AG09319 (cell line): ENCODE measurements around the gene GPAT2.
"Not testable (repeated sequence)": the region's sequence is repeated elsewhere in the genome, so short reads cannot be mapped to it uniquely, and the experiment has no call there.

Experiments
- DNase-seq: peaks from one replicate; pipeline ENCODE4 v3.0.0-alpha.2; 2010; ENCODE audit warnings: low read depth; ENCODE audit errors: extremely low read depth
- TF ChIP-seq, protein P1 (sequence below): IDR thresholded peaks from 2 replicates; pipeline ENCODE4 v1.5.1; 2011; ENCODE audit warnings: low read depth, mild to moderate bottlenecking, inconsistent platforms, low read length, moderate library complexity

Gene GPAT2

DNA sequence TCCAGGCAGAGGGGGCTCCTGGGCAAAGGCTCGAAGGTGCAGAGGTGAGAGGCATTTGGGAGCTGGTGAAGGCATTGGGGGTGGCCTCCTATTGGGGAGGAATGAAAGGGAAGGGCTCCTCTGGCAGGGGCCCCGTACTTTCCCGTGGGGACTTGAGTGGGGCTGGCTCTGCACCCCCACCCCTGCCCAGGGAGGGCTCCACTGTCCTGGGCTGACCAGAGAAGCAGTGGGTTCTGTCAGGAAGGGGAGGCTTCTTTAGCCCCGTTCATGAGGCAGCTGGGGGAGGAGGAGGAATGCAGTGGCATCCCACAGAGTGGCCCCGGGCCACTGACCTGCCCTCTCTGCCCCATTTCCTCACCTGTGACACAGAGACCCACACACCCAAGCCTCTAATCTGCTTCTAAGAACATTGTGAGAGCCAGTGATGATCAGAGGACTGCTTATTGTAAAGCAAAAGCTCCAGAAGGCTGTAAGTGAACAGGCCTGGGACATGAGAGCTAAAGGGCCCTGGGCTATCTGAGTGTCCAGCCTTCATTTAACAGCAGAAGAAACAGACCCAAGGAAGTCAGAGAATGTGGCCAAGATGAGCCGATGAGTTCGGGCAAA is 38.6 kb upstream of the GPAT2 start:
- no peak for DNase-seq
- TF ChIP-seq, protein P1, sequence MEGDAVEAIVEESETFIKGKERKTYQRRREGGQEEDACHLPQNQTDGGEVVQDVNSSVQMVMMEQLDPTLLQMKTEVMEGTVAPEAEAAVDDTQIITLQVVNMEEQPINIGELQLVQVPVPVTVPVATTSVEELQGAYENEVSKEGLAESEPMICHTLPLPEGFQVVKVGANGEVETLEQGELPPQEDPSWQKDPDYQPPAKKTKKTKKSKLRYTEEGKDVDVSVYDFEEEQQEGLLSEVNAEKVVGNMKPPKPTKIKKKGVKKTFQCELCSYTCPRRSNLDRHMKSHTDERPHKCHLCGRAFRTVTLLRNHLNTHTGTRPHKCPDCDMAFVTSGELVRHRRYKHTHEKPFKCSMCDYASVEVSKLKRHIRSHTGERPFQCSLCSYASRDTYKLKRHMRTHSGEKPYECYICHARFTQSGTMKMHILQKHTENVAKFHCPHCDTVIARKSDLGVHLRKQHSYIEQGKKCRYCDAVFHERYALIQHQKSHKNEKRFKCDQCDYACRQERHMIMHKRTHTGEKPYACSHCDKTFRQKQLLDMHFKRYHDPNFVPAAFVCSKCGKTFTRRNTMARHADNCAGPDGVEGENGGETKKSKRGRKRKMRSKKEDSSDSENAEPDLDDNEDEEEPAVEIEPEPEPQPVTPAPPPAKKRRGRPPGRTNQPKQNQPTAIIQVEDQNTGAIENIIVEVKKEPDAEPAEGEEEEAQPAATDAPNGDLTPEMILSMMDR = no peak

DNA sequence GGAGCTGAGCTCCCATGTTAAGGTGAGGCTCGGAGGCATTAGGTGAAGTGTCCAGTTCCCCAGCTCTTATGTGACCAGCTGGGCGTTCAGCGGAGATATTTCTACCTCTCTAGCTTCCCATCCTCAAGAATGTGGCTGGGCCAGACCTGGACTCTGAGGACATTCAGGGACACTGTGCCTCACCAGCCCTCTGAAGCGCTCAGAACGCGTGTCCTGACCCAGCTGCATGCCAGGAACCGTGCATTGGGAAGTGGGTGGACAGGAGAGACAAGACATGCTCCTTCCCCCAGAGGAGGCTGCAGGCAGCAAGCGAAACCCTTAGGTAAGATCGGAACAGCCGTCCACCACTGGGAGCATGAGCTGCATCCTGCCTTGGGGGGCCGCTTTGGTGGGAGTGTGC is 38.0 kb upstream of the GPAT2 start:
- TF ChIP-seq, protein P1 = no peak
- DNase-seq = no peak

DNA sequence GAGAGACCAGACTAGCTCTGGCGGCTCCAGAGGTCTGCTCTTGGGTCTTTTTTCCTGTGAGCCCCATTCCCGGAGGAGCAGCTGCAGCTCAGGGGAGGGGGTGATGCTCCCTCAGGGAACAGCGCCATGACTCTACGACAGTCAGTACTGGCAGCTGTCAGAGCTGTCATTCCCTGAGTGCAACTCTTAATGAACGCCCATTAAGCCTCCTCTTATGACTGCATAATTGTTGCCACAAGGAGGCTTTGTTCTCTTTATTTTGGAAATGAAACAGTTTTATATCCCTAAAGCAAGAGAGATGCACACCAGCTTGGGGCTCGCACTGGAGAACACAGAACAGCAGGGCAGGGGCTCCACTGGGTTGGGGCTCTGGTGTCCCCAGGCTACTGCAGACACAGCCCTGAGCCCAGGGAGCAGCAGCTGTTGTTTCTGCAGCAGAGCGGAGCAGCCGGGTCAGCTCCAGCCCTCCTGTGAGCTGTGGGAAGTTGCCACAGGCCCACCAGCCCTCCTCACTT is 37.3 kb upstream of the GPAT2 start:
- DNase-seq = not testable (repeated sequence)

DNA sequence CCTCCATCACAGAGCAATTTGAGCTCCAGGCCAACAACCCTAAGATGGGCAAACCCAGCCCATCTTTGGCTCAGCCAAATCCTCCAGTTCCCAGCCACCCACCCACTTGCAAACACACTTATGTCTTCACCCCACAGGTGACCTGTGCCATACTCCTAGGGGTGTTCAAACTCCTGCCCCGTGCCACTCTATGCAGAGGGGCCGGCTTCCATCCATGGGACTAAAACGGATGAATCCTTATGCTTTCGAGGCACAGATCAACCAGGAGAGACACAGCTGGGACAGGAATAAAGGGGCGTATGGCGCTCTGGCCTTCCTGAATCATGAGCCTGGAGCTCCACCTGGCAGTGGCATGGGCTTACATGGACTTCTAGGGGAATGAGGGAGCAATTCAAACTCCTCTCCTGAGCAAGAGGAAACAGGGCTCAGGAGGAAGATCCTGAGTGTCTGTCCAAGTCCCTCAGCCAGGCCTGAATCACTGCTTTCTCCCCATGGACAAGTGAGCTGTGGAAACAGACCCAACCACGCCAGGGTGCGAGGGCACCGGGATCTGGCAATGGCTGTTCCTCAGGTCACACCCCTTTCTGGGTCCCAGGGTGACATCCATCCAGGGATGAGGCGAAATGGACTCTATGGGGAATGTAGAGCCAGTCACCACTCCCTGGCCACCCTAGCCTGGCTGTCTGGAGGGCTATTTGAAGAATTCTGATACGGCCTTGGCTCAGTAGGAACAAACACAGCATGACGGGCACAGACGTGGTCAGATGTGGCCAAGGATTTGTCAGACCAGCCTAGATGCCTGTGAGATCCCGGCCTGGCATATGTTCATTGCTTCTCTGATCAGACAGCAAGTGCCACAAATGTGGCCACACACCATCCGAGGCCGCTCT is 36.6 kb upstream of the GPAT2 start:
- not testable (repeated sequence) for DNase-seq

DNA sequence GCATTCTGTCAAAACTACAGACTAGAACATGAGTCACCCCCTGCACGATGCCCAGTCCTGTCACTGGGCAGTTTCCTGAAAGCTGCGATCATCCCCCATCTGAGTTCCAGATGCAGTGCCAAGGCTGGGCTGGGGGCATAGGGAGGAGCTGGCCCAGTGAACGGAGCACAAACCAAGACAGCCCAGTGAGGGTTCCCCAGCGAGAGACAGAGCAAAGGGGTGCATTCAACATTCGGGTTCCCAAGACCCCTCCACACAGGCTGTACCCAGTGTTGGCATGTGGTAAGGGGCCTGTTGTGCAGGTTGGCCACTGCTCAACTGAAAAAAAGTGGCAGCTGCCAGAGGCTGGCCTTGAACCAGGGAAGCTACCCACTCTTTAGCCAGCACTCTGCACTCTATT is 35.6 kb upstream of the GPAT2 start:
- DNase-seq = not testable (repeated sequence)

DNA sequence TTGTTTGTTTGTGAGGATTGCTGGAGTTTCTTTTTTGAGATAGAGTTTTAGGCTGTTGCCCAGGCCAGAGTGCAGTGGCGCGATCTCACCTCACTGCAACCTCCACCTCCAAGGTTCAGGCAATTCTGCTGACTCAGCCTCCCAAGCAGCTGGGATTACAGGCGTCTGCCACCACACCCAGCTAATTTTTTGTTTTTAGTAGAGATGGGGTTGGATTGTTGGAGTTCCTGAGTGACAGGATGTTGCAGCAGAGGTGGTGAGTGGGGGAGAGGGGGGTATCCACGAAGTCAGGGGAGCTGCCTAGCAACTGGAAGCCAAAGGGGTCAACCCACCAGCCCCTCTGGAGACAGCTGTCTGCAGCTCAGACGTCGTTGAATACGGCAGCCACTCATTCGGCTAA is 35.2 kb upstream of the GPAT2 start:
- DNase-seq = not testable (repeated sequence)

DNA sequence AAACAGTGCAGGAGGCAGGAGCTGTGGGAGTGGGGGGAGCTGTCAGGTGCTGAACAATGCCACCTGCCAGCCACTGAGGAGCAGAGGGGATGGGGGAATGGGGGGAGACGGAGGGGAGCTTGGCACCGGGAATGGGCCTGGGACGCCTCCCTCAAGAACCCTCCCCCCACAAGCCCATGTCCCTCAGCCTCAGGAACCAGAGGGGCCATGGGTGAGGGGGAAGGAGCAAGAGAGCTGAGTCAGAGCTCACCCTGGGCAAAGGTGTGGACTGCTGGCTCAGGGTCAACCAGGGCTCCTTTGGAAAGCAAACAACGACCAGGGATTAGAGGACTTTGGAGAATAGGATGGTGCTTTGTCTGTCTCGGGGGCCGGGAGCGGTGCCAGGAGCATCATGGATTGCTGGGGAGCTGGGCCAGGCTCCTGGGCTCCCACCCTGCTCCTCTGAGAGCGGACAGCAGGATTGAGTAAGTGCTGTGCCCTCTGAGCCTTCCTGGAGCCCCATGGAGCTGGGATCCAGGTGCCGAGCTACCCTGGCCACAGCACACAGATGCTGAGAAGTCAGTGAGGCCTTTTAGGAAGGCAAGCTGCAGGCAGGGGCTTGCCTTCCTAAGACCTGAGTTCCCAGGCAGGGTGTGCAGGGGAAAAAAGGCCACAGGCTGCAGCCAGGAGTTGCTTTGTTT is 33.3 kb upstream of the GPAT2 start:
- DNase-seq = not testable (repeated sequence)

DNA sequence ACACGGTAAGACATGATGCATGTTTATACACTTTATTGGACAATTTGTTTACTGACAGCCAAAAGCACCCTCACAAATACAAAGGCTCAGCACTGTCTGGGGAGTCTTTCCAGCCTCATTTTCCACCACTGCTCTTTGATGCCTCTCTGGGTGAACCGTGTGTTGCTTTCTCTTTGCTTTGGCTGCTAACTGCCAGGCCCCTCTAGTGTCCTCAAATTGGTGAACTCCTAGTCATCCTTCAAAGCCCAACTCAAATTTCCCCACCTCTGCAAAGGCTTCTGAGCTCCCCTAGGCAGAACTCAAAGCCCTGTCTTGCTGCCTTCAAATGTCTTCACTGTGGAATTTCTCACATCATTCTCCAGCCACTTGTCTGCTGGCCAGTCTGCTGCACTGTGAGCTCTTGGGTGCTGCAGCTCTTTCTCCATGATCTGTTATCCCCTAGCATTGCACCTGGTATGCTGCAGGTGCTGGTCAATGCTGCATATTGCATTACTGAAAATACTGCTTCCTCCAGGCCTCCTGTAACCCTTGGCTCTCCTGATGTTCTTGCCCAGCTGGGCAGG is 32.5 kb upstream of the GPAT2 start:
- not testable (repeated sequence) for DNase-seq

DNA sequence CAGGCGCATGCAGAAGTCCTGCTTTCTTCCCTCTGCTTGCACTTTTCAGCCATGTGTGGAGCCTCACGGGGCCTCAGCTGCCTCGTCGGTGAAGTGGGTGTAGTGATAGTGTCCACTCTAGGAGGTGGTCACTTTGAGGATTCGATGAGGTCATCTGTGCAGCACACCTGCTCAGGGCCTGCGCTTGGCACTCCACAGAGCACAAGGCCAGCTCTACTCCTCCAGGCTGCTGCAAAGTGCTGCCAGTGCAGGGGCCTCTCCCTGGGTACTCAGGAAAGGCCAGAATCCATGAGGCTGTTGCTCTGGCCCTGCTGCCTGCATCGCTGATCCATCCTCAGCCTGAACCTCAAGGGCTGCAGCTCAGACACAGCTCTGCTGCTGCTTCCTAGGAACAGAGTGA is 31.8 kb upstream of the GPAT2 start:
- DNase-seq = not testable (repeated sequence)

DNA sequence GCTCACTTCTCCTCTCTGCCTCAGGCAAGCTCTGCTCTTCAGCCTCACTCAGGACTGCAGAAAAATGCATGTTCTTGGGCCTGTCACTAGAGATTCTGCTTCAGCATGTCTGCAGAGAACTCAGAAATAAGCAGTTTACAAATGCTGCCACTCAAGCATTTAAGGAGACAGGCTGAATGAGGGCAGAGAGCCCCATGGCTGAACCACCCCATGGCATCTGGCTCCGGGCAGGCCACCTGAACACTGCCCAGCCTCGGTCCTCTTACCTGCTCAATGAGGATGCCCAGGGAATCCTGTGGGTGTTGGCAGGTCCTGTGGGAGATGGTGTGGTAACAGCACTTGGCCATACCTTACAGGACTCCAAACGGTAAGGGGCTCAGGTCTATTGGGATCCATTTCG is 31.2 kb upstream of the GPAT2 start:
- not testable (repeated sequence) for DNase-seq

DNA sequence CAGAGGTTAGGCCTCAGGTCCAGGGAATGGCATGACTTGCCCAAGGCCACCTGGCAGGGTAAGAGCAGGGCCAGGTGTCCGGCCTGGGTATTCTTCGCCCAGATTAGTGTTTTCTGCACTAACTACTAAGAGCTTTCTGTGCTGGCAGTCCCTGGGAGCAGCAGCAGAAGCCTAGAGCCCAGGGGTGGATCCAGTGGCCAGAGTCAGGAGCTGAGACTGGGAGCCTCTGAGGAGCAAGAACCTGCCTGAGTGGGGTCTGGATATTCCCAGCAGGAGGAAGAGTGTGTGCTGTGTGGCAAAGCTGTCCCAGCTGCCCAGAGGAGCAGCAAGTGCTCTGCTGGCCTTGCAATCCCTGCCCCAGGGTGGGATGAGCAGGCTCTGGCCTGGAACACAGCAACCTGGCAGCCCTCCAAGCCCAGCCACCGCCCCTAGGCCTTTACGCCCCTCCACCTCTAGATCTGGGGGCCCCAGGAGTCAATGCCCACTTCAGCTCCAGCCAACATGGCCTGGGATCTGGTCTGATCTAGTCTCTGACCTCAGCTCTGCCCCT is 30.7 kb upstream of the GPAT2 start:
- no peak for DNase-seq
- TF ChIP-seq, protein P1 = no peak

DNA sequence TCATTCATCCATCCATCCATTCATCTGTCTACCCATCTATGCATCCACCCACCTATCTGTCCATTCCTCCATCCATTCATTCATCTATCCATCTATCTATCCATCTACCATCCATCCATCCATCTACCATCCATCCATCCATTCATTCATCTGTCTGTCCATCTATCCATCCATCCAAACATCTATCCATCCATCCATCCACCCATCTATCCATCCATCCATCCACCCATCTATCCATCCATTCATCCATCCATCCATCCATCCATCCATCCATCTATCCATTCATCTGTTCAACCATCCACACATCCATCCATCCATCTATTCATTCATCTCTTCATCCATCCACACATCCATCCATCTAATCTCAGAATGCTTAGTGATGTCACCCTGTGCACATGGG is 30.0 kb upstream of the GPAT2 start:
- not testable (repeated sequence) for DNase-seq

DNA sequence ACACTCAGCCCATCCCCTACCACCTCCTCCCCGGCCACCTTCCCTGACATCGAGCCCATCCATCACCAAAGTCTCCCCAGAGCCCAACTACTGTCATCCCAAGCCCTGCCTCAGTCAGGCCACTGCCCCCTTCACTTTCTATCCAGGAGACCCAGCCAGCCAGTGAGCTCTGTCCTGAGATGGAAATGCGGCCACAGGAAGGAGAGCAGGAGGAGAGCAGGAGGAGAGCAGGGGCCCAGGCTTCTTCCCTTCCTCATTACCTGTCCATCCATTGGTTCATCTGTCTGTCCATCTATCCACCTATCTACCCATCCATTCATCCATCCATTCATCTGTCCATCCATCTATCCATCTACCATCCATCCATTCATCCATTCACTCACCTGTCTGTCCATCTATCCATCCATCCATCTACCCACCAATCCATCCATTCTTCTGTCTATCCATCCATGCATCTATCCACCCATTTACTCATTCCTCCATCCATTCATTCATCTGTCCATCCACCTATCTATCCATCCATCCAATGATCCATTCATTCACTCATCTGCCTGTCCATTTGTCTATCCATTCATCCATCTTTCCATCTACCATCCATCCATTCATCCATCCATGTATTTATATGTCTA is 29.4 kb upstream of the GPAT2 start:
- not testable (repeated sequence) for DNase-seq
